Measurements from ENCODE around the gene ADGRD1. TPM values are rescaled to one million over a fixed set of nuclear protein-coding genes. Genes with fewer than 3 reads are reported as not detected.

Gene ADGRD1
- total RNA-seq, 1 experiment from 2014 or later, result 0.97 TPM

DNA sequence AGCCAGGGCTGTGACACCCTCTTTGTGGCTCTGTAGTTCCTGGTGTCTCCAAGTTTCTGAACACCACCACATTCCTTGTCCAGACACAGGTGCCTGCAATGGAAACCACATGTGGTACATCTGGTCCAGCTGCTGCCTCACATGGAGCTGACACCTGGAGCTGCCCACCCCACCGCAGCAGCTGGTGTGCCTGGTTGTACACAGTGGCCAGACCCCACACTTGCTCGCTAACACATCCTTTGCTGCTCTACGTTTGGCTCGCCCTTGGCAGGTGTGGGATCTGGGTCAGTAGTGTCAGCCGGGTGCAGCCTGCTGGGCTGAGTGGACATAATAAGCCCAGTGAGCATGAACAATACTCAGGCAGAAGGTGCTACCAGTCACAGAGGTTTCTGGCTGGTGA, 198.9 kb downstream of the ADGRD1 start:
- H3K27me3 ChIP-seq (ENCODE audit: control insufficient read depth, insufficient read depth, low read length), result no peaks in the 10 kb centered on the region
- H3K36me3 ChIP-seq (replicated peaks; ENCODE audit: control insufficient read depth, insufficient read depth, low read length), result no peaks in the 10 kb centered on the region
- DNase-seq, result no peak
- H3K4me3 ChIP-seq (ENCODE audit: insufficient read depth, low read depth, low read length), result no peak overlapping the region

DNA sequence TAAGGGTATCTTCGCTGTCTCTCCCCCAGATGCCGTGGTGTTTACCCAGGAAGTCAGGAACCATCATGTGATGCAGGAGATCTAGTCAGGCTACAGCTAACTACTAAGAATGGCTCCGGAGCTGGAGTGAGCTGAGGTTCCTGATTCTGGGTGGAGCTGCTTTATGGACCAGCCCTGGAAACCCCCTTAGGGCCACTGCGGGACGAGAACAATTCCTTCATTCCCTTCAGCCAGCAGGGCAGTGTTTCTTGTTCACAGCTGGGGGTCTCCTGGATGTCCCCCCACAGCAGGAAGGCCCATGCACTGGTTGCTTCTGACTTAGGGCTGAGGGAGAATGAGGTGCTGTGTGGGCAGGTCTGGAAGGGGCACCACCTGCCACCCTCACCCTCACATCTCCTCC, 199.3 kb downstream of the ADGRD1 start:
- Histone ChIP-seq H3K27me3 (ENCODE audit: control insufficient read depth, insufficient read depth, low read length) (no peaks in the 10 kb centered on the region), H3K36me3 (replicated peaks; ENCODE audit: control insufficient read depth, insufficient read depth, low read length) (no peaks in the 10 kb centered on the region), H3K4me3 (ENCODE audit: insufficient read depth, low read depth, low read length) (no peak overlapping the region)
- no peak for DNase-seq

DNA sequence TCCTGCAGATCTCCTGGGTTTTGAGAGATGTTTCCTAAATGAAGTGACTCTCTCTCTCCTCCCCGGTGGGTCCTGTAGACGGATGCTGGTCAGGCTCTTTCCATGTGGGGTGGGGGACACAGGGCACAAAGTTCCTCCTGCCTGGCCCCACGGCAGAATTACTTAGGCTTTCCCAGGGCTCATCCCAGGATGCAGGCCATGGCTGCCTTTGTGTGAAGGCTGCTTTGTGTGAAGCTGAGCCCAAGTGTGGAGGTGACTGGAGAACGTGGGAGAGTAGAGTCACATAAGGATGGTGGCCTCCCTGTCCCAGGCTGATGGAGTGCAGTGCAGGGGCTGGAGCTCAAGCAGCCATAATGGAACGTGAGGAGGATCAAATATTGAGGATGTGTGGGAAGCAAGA, 200.2 kb downstream of the ADGRD1 start:
- Histone ChIP-seq H3K4me3 (ENCODE audit: insufficient read depth, low read depth, low read length) (no peak overlapping the region), H3K27me3 (ENCODE audit: control insufficient read depth, insufficient read depth, low read length) (no peaks in the 10 kb centered on the region), H3K36me3 (replicated peaks; ENCODE audit: control insufficient read depth, insufficient read depth, low read length) (no peaks in the 10 kb centered on the region)
- DNase-seq, result no peak

- no peaks in the 10 kb centered on the region for H3K27me3 ChIP-seq (ENCODE audit: control insufficient read depth, insufficient read depth, low read length)
- H3K36me3 ChIP-seq (replicated peaks; ENCODE audit: control insufficient read depth, insufficient read depth, low read length), result no peaks in the 10 kb centered on the region
- no peak for DNase-seq
Measured at GRCh38 chr12:131155131-131155530, 201.4 kb downstream of the ADGRD1 start.

GRCh38 chr12:131157743-131158142, 204.0 kb downstream of the ADGRD1 start:
- no peak overlapping the region for H3K4me3 ChIP-seq (ENCODE audit: insufficient read depth, low read depth, low read length)
- H3K27me3 ChIP-seq (ENCODE audit: control insufficient read depth, insufficient read depth, low read length), result no peaks in the 10 kb centered on the region
- no peaks in the 10 kb centered on the region for H3K36me3 ChIP-seq (replicated peaks; ENCODE audit: control insufficient read depth, insufficient read depth, low read length)
- no peak for DNase-seq

More at GRCh38 chr12:131155131-131155530, 201.4 kb downstream of the ADGRD1 start:
- H3K4me3 ChIP-seq (ENCODE audit: insufficient read depth, low read depth, low read length), result no peak overlapping the region

DNA sequence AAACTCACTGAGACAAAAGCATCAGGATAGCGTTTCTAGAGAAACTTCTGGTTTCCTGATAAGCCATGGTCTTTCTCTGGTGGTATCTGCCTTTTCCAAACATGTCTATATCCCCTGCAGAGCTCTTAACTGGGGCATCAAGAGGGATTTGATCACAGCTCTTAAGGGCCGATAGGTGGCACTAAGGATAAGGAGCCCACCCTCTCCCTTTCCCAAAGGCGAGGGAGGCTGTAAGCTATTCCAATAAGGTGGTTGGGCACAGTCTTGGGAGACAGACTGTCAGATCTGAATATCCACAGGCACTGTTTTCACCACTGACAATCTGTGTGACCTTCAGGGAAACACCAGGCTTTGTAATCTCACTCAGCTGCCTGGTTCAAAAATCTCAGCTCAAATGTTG, 206.0 kb downstream of the ADGRD1 start:
- Histone ChIP-seq H3K4me3 (ENCODE audit: insufficient read depth, low read depth, low read length) (no peak overlapping the region), H3K27me3 (ENCODE audit: control insufficient read depth, insufficient read depth, low read length) (no peaks in the 10 kb centered on the region)
- peak; percentile 82 for DNase-seq

DNA sequence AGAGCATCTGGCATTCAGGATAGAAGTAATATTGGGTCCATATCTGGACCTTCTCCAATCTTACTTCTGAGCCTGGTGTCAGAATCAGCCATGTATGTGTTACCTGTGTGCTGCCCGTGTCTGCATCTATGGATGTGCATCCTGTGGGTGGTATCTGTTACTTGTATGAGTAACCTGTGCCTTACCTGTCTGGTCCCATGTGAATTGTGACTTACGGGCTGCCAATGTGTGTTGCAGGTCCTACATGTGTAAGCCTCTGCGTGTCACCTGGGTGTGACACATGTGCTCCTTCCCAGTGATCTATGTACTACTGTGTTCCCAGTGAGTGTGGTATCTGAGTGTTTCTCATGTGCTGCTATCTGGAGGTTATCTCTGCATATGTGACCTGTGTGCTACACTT, 208.4 kb downstream of the ADGRD1 start:
- Histone ChIP-seq H3K27me3 (ENCODE audit: control insufficient read depth, insufficient read depth, low read length) (no peaks in the 10 kb centered on the region), H3K4me3 (ENCODE audit: insufficient read depth, low read depth, low read length) (no peak overlapping the region), H3K36me3 (replicated peaks; ENCODE audit: control insufficient read depth, insufficient read depth, low read length) (no peaks in the 10 kb centered on the region)
- DNase-seq, result no peak

More for the DNA sequence above, 206.0 kb downstream of the ADGRD1 start:
- no peaks in the 10 kb centered on the region for H3K36me3 ChIP-seq (replicated peaks; ENCODE audit: control insufficient read depth, insufficient read depth, low read length)

GRCh38 chr12:131163189-131163738, 209.6 kb downstream of the ADGRD1 start:
- no peaks in the 10 kb centered on the region for H3K36me3 ChIP-seq (replicated peaks; ENCODE audit: control insufficient read depth, insufficient read depth, low read length)
- peak; percentile 52 for DNase-seq
- no peaks in the 10 kb centered on the region for H3K27me3 ChIP-seq (ENCODE audit: control insufficient read depth, insufficient read depth, low read length)
- H3K4me3 ChIP-seq (ENCODE audit: insufficient read depth, low read depth, low read length), result no peak overlapping the region

DNA sequence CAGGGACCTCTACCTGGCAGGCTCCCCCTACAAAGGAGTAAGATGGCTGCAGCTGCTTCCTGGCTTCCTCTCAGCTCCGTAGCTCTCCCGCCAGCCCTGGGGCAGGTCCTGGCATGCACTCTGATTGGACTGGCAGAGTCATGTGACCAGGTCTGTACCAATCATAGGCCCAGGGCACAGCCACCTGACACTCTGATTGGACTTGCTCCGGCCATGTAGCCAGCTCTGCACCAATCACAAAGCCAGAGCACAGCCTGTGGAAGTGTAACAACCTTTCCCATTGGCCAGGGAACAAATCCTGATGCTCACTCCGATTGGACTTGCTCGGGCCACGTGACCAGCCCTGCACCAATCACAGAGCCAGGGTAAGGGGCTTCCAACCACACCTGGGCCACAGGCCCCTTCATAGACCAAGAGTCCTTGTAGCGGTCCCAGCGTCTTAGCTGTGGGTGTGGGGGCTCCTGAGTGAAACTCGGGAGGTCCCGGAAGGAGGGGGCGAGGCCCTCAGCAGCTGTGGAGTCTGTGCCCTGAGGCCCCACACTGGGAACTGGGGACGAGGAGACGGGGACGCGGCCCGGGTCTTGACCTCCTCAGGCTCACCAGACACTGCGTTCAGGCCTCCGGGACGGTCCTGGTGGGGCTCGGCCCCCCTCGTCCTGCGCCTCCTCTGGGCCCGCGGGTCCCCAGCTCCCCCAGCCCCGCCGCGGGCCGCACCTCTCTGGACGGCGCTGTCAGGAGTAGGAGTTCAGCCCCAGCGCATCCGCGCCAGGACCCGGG, 210.6 kb downstream of the ADGRD1 start:
- peak; percentile 46 for DNase-seq
- Histone ChIP-seq H3K27me3 (ENCODE audit: control insufficient read depth, insufficient read depth, low read length) (no peaks in the 10 kb centered on the region), H3K36me3 (replicated peaks; ENCODE audit: control insufficient read depth, insufficient read depth, low read length) (no peaks in the 10 kb centered on the region), H3K4me3 (ENCODE audit: insufficient read depth, low read depth, low read length) (no peak overlapping the region)

GRCh38 chr12:131166717-131167116, 213.0 kb downstream of the ADGRD1 start:
- H3K36me3 ChIP-seq (replicated peaks; ENCODE audit: control insufficient read depth, insufficient read depth, low read length), result no peaks in the 10 kb centered on the region

GRCh38 chr12:131167334-131167733, 213.6 kb downstream of the ADGRD1 start:
- Histone ChIP-seq H3K27me3 (ENCODE audit: control insufficient read depth, insufficient read depth, low read length) (no peaks in the 10 kb centered on the region), H3K4me3 (ENCODE audit: insufficient read depth, low read depth, low read length) (no peak overlapping the region), H3K36me3 (replicated peaks; ENCODE audit: control insufficient read depth, insufficient read depth, low read length) (no peaks in the 10 kb centered on the region)
- DNase-seq, result no peak

More at GRCh38 chr12:131166717-131167116, 213.0 kb downstream of the ADGRD1 start:
- H3K27me3 ChIP-seq (ENCODE audit: control insufficient read depth, insufficient read depth, low read length), result no peaks in the 10 kb centered on the region
- no peak for DNase-seq
- no peak overlapping the region for H3K4me3 ChIP-seq (ENCODE audit: insufficient read depth, low read depth, low read length)

DNA sequence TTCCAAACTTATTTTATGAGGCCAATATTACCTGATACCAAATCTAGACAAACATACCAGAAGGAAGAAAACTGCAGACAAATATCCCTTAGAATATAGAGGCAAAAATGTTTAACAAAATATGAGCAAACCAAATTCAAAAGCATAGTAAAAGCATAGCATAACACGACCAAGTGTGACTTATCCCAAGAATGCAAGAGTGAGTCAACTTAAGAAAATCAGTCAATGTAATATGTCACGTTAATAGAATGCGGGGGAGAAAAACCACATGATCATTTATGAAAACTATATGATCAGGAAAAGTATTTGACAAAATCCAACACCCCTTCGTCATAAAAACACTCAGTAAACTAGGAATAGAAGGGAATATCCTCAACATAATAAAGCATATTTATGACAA, 217.3 kb downstream of the ADGRD1 start:
- no peaks in the 10 kb centered on the region for H3K27me3 ChIP-seq (ENCODE audit: control insufficient read depth, insufficient read depth, low read length)
- no peaks in the 10 kb centered on the region for H3K36me3 ChIP-seq (replicated peaks; ENCODE audit: control insufficient read depth, insufficient read depth, low read length)
- DNase-seq, result no peak
- no peak overlapping the region for H3K4me3 ChIP-seq (ENCODE audit: insufficient read depth, low read depth, low read length)

GRCh38 chr12:131174901-131175300, 221.2 kb downstream of the ADGRD1 start:
- Histone ChIP-seq H3K4me3 (ENCODE audit: insufficient read depth, low read depth, low read length) (no peak overlapping the region), H3K36me3 (replicated peaks; ENCODE audit: control insufficient read depth, insufficient read depth, low read length) (no peaks in the 10 kb centered on the region), H3K27me3 (ENCODE audit: control insufficient read depth, insufficient read depth, low read length) (no peaks in the 10 kb centered on the region; the same call in 1 of the 2 replicates)
- DNase-seq, result no peak

GRCh38 chr12:131176266-131176665, 222.6 kb downstream of the ADGRD1 start:
- Histone ChIP-seq H3K4me3 (ENCODE audit: insufficient read depth, low read depth, low read length) (no peak overlapping the region), H3K27me3 (ENCODE audit: control insufficient read depth, insufficient read depth, low read length) (no peaks in the 10 kb centered on the region; the same call in 1 of the 2 replicates), H3K36me3 (replicated peaks; ENCODE audit: control insufficient read depth, insufficient read depth, low read length) (no peaks in the 10 kb centered on the region)
- no peak for DNase-seq

DNA sequence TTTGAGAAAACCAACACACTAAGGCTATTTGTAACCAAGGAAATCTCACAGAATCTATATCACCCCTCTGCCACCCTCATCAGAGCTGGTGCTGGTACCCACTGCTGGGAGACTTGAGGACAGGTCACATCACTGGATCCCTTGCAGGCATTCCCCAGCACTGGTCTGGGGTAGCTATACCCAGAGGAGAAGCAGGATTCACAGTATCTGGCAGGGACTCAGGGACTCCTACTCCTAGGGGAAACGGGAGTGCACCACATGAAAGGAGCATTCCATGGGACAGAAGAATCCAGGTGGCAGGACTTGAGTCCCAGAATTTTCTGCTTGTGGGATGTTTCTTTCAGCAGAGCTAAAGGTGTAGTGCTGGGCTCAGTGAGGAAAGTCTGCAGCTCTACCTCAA, 223.2 kb downstream of the ADGRD1 start:
- Histone ChIP-seq H3K36me3 (replicated peaks; ENCODE audit: control insufficient read depth, insufficient read depth, low read length) (no peaks in the 10 kb centered on the region), H3K27me3 (ENCODE audit: control insufficient read depth, insufficient read depth, low read length) (no peaks in the 10 kb centered on the region; the same call in 1 of the 2 replicates), H3K4me3 (ENCODE audit: insufficient read depth, low read depth, low read length) (no peak overlapping the region)
- peak; percentile 1 for DNase-seq
